SK-N-SH (cell line): Measurements from ENCODE around the gene CD46.

ENCODE experiments used
- CTCF ChIP-seq: fragments of 200-600 bp; sonication (generic); IDR thresholded peaks from 2 replicates; pipeline ENCODE4 v1.6.1; 2017; ENCODE audit warnings: antibody characterized with exemption, mild to moderate bottlenecking, moderate library complexity
- EP300 ChIP-seq, 2 experiments: IDR thresholded peaks; 2 replicates each; pipeline versions ENCODE4 v1.4.0 to v1.6.1; 2012; ENCODE audit warnings: borderline replicate concordance in 1 of 2, low read depth in 1 of 2, low read length in 1 of 2
- FOXJ3 ChIP-seq: sonication (generic); formaldehyde crosslinking; IDR thresholded peaks from 2 replicates; pipeline ENCODE4 v1.5.1; 2020; ENCODE audit warnings: mild to moderate bottlenecking, missing genetic modification reagents
- GATA2 ChIP-seq: sonication (generic); formaldehyde crosslinking; IDR thresholded peaks from 2 replicates; pipeline ENCODE4 v1.5.0; 2020; ENCODE audit warnings: mild to moderate bottlenecking, missing genetic modification reagents
- JUND ChIP-seq: IDR thresholded peaks from 2 replicates; pipeline ENCODE4 v1.4.0; 2012
- RCOR1 ChIP-seq: fragments of 150-350 bp; IDR thresholded peaks from 2 replicates; pipeline ENCODE4 v1.6.1; 2017; ENCODE audit warnings: antibody characterized with exemption, low read length
- RFX5 ChIP-seq: IDR thresholded peaks from 2 replicates; pipeline ENCODE4 v1.6.1; 2012; ENCODE audit warnings: mild to moderate bottlenecking, improper control_type of control experiment, low read length
- SMC3 ChIP-seq: IDR thresholded peaks from 2 replicates; pipeline ENCODE4 v1.6.1; 2012; ENCODE audit warnings: low read depth, low read length, improper control_type of control experiment
- TEAD4 ChIP-seq: IDR thresholded peaks from 2 replicates; pipeline ENCODE4 v1.4.0; 2012; ENCODE audit warnings: mild to moderate bottlenecking, borderline replicate concordance; ENCODE audit not compliant: insufficient read depth
- ZBTB33 ChIP-seq: IDR thresholded peaks from 2 replicates; pipeline ENCODE4 v1.4.0; 2012; ENCODE audit warnings: low read depth, borderline replicate concordance
- TF ChIP-seq, protein P1 (sequence below): IDR thresholded peaks from 2 replicates; pipeline ENCODE4 v1.4.0; 2012; ENCODE audit warnings: low read depth

DNA sequence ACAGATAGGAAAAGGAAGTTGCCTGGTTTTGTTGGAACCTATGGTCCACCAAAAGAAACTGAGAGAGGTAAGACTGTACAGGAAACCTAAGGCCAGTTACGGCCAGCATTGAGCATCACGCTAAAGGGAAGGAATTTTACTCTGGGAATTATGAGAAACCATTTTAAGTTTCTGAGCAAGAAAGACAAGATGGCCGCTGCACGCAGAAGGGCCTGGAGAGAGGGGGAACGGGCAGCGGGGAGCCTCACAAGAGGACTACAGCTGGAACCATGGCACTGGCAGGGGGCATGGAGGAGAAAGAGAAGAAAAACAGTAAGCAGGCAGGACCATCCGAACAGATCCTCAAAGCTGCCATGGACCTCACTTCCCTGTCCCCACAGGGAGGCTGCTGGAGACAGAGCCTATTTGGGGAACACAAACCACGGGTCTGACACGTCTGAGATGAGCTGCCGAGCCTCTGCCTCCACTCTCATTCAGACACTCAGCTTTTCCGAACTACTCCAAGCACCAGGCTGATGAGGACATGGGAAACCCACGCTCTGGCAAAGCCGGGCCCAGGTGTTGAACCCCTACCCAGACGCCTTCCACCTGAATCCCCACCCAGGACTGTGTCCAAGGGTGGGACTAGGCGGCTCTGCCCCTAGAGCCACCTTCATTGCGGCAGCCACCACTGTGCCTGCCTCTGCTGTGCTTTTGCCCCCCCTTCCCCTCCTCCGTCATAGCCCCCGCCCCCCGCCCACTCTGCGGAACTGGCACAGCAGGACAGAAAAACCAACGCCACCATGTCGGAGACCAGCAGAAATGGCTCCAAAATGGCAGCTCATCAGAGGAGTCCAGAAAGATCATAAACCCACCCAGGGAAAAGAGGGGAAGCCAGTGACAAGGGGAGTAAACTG is 69.0 kb downstream of the CD46 start:
- TF ChIP-seq CTCF = no peak
- no peak for TF ChIP-seq FOXJ3
- no peak for TF ChIP-seq JUND
- TF ChIP-seq EP300 (IDR thresholded peaks at IDR 0.05; ENCODE audit: borderline replicate concordance in 1 of 2, low read depth in 1 of 2, low read length in 1 of 2) = no peak
- no peak for TF ChIP-seq RCOR1
- no peak for TF ChIP-seq TEAD4
- no peak for TF ChIP-seq GATA2 (CRISPR knock-in tag)
- TF ChIP-seq, protein P1, sequence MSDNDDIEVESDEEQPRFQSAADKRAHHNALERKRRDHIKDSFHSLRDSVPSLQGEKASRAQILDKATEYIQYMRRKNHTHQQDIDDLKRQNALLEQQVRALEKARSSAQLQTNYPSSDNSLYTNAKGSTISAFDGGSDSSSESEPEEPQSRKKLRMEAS = no peak
- TF ChIP-seq RFX5 = no peak
- no peak for TF ChIP-seq SMC3
- TF ChIP-seq ZBTB33 = no peak
